ENCODE measurements around the gene TCF7L2.

TCF7L2 gene

GRCh38 chr10:113142601-113143362, 192.7 kb downstream of the TCF7L2 start:
- H3K79me2 ChIP-seq (ENCODE audit: insufficient read depth, low read length), result no peaks in the 10 kb centered on the region
- H3K27ac ChIP-seq (ENCODE audit: low read depth, low read length), result no peak overlapping the region
- H3K36me3 ChIP-seq (ENCODE audit: low read length), result no peaks in the 10 kb centered on the region

GRCh38 chr10:113144576-113144975, 194.5 kb downstream of the TCF7L2 start:
- H3K9me3 ChIP-seq (ENCODE audit: insufficient read depth, low read length), result no peaks in the 10 kb centered on the region
- no peaks in the 10 kb centered on the region for H3K36me3 ChIP-seq (ENCODE audit: low read length)
- no peaks in the 10 kb centered on the region for H4K20me1 ChIP-seq (ENCODE audit: low read depth, low read length)
- no peak overlapping the region for H3K27ac ChIP-seq (ENCODE audit: low read depth, low read length)
- no peak overlapping the region for H3K4me2 ChIP-seq (ENCODE audit: low read depth, low read length, poor library complexity, severe bottlenecking)
- no peak overlapping the region for H2AFZ ChIP-seq (ENCODE audit: low read depth, low read length, severe bottlenecking)
- H3K27me3 ChIP-seq (ENCODE audit: low read length), result no peaks in the 10 kb centered on the region
- H3K79me2 ChIP-seq (ENCODE audit: insufficient read depth, low read length), result no peaks in the 10 kb centered on the region
- no peaks in the 10 kb centered on the region for H3F3A ChIP-seq (ENCODE audit: insufficient read depth)
- H3K4me3 ChIP-seq (ENCODE audit: insufficient read depth, low read length, poor library complexity, severe bottlenecking), result no peak overlapping the region
- H3K9ac ChIP-seq (ENCODE audit: low read length), result no peak overlapping the region
- TF ChIP-seq EZH2phosphoT487 (conservative IDR thresholded peaks at IDR 0.05; ENCODE audit: low read length) (no peak), CTCF (IDR thresholded peaks at IDR 0.05; ENCODE audit: insufficient read depth, low read length, poor library complexity, severe bottlenecking) (no peak)
- H3K9me2 ChIP-seq (replicated peaks; ENCODE audit: insufficient read depth, low read length), result no peaks in the 10 kb centered on the region

More at GRCh38 chr10:113142601-113143362, 192.7 kb downstream of the TCF7L2 start:
- Histone ChIP-seq H3K4me3 (ENCODE audit: insufficient read depth, low read length, poor library complexity, severe bottlenecking) (no peak overlapping the region), H3K9ac (ENCODE audit: low read length) (no peak overlapping the region), H3K9me2 (replicated peaks; ENCODE audit: insufficient read depth, low read length) (no peaks in the 10 kb centered on the region), H4K20me1 (ENCODE audit: low read depth, low read length) (no peaks in the 10 kb centered on the region), H3F3A (ENCODE audit: insufficient read depth) (no peaks in the 10 kb centered on the region), H3K27me3 (ENCODE audit: low read length) (no peaks in the 10 kb centered on the region), H3K9me3 (ENCODE audit: insufficient read depth, low read length) (no peaks in the 10 kb centered on the region), H3K4me2 (ENCODE audit: low read depth, low read length, poor library complexity, severe bottlenecking) (no peak overlapping the region), H2AFZ (ENCODE audit: low read depth, low read length, severe bottlenecking) (no peak overlapping the region)
- TF ChIP-seq CTCF (IDR thresholded peaks at IDR 0.05; ENCODE audit: insufficient read depth, low read length, poor library complexity, severe bottlenecking), result no peak
- TF ChIP-seq EZH2phosphoT487 (conservative IDR thresholded peaks at IDR 0.05; ENCODE audit: low read length), result no peak

- no peaks in the 10 kb centered on the region for H3K27me3 ChIP-seq (ENCODE audit: low read length)
- no peak overlapping the region for H3K4me3 ChIP-seq (ENCODE audit: insufficient read depth, low read length, poor library complexity, severe bottlenecking)
- no peaks in the 10 kb centered on the region for H3K9me3 ChIP-seq (ENCODE audit: insufficient read depth, low read length)
- no peaks in the 10 kb centered on the region for H3F3A ChIP-seq (ENCODE audit: insufficient read depth)
- H4K20me1 ChIP-seq (ENCODE audit: low read depth, low read length), result no peaks in the 10 kb centered on the region
- H3K4me2 ChIP-seq (ENCODE audit: low read depth, low read length, poor library complexity, severe bottlenecking), result no peak overlapping the region
- H3K36me3 ChIP-seq (ENCODE audit: low read length), result no peaks in the 10 kb centered on the region
- no peaks in the 10 kb centered on the region for H3K79me2 ChIP-seq (ENCODE audit: insufficient read depth, low read length)
- H3K9ac ChIP-seq (ENCODE audit: low read length), result no peak overlapping the region
- no peaks in the 10 kb centered on the region for H3K9me2 ChIP-seq (replicated peaks; ENCODE audit: insufficient read depth, low read length)
- TF ChIP-seq CTCF (IDR thresholded peaks at IDR 0.05; ENCODE audit: insufficient read depth, low read length, poor library complexity, severe bottlenecking) (no peak), EZH2phosphoT487 (conservative IDR thresholded peaks at IDR 0.05; ENCODE audit: low read length) (no peak)
- H3K27ac ChIP-seq (ENCODE audit: low read depth, low read length), result no peak overlapping the region
- H2AFZ ChIP-seq (ENCODE audit: low read depth, low read length, severe bottlenecking), result no peak overlapping the region
Measured at GRCh38 chr10:113148071-113148825, 198.2 kb downstream of the TCF7L2 start.

Measured in SU-DHL-6 (cell line).